ENCODE results near the gene GATA3.

- TF ChIP-seq, protein P1, sequence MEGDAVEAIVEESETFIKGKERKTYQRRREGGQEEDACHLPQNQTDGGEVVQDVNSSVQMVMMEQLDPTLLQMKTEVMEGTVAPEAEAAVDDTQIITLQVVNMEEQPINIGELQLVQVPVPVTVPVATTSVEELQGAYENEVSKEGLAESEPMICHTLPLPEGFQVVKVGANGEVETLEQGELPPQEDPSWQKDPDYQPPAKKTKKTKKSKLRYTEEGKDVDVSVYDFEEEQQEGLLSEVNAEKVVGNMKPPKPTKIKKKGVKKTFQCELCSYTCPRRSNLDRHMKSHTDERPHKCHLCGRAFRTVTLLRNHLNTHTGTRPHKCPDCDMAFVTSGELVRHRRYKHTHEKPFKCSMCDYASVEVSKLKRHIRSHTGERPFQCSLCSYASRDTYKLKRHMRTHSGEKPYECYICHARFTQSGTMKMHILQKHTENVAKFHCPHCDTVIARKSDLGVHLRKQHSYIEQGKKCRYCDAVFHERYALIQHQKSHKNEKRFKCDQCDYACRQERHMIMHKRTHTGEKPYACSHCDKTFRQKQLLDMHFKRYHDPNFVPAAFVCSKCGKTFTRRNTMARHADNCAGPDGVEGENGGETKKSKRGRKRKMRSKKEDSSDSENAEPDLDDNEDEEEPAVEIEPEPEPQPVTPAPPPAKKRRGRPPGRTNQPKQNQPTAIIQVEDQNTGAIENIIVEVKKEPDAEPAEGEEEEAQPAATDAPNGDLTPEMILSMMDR (conservative IDR thresholded peaks at IDR 0.05; ENCODE audit: low read depth in 2 of 2): no peak
- peak; percentile 83 for TF ChIP-seq EZH2 (IDR thresholded peaks at IDR 0.05; ENCODE audit: low read depth, unreplicated experiment)
- TF ChIP-seq, protein P2, sequence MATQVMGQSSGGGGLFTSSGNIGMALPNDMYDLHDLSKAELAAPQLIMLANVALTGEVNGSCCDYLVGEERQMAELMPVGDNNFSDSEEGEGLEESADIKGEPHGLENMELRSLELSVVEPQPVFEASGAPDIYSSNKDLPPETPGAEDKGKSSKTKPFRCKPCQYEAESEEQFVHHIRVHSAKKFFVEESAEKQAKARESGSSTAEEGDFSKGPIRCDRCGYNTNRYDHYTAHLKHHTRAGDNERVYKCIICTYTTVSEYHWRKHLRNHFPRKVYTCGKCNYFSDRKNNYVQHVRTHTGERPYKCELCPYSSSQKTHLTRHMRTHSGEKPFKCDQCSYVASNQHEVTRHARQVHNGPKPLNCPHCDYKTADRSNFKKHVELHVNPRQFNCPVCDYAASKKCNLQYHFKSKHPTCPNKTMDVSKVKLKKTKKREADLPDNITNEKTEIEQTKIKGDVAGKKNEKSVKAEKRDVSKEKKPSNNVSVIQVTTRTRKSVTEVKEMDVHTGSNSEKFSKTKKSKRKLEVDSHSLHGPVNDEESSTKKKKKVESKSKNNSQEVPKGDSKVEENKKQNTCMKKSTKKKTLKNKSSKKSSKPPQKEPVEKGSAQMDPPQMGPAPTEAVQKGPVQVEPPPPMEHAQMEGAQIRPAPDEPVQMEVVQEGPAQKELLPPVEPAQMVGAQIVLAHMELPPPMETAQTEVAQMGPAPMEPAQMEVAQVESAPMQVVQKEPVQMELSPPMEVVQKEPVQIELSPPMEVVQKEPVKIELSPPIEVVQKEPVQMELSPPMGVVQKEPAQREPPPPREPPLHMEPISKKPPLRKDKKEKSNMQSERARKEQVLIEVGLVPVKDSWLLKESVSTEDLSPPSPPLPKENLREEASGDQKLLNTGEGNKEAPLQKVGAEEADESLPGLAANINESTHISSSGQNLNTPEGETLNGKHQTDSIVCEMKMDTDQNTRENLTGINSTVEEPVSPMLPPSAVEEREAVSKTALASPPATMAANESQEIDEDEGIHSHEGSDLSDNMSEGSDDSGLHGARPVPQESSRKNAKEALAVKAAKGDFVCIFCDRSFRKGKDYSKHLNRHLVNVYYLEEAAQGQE (IDR thresholded peaks at IDR 0.05; ENCODE audit: unreplicated experiment): no peak
- TF ChIP-seq EZH2phosphoT487 (IDR thresholded peaks at IDR 0.05; ENCODE audit: unreplicated experiment): no peak
- TF ChIP-seq, protein P3, sequence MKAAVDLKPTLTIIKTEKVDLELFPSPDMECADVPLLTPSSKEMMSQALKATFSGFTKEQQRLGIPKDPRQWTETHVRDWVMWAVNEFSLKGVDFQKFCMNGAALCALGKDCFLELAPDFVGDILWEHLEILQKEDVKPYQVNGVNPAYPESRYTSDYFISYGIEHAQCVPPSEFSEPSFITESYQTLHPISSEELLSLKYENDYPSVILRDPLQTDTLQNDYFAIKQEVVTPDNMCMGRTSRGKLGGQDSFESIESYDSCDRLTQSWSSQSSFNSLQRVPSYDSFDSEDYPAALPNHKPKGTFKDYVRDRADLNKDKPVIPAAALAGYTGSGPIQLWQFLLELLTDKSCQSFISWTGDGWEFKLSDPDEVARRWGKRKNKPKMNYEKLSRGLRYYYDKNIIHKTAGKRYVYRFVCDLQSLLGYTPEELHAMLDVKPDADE (IDR thresholded peaks at IDR 0.05): no peak
- TF ChIP-seq POLR2AphosphoS5 (IDR thresholded peaks at IDR 0.05; ENCODE audit: low read depth): no peak
- TF ChIP-seq ZNF331 (CRISPR knock-in tag; IDR thresholded peaks at IDR 0.05; ENCODE audit: low read depth): no peak
- no peak for TF ChIP-seq CREB1 (CRISPR knock-in tag; IDR thresholded peaks at IDR 0.05; ENCODE audit: low read depth)
- TF ChIP-seq STAT1 (IDR thresholded peaks at IDR 0.05; ENCODE audit: unreplicated experiment): no peak
- no peak for TF ChIP-seq NANOG (IDR thresholded peaks at IDR 0.05; ENCODE audit: borderline replicate concordance)
Observed at GRCh38 chr10:8044331-8044907, 10.1 kb upstream of the GATA3 start.

Measured in GM23338 (cell line).